CD4-positive, alpha-beta T cell treated with Interleukin-6 for 4 hours (primary cell): ENCODE results near the gene FXYD6.
"Not testable (repeated sequence)": the region's sequence is repeated elsewhere in the genome, so short reads cannot be mapped to it uniquely, and the experiment has no call there.

Experiments used
- DNase-seq: peaks from one replicate; pipeline ENCODE4 v3.0.0-alpha.2; 2020; ENCODE audit warnings: mixed read lengths

Gene FXYD6

GRCh38 chr11:117868088-117868487 is 8.4 kb downstream of the FXYD6 start:
- DNase-seq: no peak

- DNase-seq: no peak
Observed at GRCh38 chr11:117866526-117866925, 9.9 kb downstream of the FXYD6 start.

GRCh38 chr11:117865546-117865945 is 10.9 kb downstream of the FXYD6 start:
- DNase-seq: not testable (repeated sequence)

- no peak for DNase-seq
Observed at GRCh38 chr11:117863383-117863782, 13.1 kb downstream of the FXYD6 start.

DNA sequence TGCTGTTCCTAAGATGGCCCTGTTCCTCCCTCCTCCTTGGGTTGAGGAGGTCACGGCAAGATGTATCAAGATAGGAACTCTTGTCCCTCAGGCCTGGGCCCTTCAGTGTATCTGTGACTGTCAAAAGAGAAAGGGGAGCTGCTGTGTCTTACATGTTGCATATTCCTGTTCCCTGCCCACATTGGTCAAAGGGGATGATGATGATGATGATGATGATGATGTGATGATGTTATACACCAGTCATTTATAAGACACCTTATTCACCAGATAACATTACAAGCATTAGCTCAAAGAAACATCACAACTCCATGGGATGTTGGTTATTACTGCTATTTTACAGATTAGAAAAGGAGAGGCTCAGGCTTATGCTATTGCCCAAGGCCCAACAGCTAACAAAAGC is 13.7 kb downstream of the FXYD6 start:
- no peak for DNase-seq

DNA sequence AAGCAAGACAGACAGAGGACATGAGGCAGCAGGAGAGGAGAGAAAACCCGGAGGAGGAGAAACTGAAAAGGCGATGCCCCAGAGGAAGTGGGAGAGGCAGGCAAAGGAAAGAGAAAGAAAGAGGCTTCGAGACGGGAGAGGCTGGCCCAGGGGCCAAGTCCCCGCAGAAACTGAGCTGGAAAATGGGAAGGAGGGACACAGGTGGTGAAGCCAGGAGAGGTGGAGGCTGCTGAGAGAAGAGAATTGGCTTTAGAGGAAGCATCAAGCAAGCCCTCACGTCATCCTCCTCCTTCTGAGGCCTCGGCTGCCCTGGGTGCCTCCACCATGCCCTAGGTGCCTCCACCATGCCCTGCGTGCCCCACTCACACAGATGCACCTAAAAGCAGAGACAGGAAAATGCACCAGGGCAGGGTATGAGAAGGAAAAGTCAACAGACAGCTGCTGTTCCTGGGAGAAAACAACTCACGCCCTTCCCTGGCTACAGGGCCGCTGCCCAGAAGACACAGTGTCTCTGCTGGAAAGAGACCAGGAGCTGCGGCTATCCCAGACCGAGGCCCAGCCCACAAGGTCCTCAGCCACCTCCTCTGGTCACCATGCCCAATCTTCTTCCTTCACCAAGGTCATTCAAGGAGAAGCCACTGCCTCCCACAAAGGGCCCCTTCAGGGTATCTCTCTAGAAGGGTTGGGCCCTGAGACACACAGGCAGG is 14.3 kb downstream of the FXYD6 start:
- DNase-seq: no peak

GRCh38 chr11:117861151-117862018 is 15.1 kb downstream of the FXYD6 start:
- no peak for DNase-seq

DNA sequence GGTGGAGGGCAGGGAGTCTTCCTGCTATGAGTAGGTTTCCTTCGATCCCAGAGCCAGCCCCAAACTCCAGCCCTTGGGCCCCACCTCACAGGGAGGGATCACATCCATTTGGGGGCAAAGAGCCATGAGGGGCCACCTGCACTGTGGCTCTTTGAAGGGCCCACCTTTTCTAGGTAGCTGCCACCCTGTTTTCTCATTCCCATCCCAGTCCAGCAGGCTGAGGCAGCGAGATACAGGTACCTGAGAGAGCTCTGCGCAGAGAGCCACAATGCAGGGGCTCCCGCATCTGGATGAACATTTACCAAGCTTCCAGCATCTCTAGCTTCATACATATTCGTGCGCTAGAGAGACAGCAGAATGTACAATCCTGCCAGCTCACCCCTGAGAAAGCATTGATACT is 16.3 kb downstream of the FXYD6 start:
- DNase-seq: no peak

DNA sequence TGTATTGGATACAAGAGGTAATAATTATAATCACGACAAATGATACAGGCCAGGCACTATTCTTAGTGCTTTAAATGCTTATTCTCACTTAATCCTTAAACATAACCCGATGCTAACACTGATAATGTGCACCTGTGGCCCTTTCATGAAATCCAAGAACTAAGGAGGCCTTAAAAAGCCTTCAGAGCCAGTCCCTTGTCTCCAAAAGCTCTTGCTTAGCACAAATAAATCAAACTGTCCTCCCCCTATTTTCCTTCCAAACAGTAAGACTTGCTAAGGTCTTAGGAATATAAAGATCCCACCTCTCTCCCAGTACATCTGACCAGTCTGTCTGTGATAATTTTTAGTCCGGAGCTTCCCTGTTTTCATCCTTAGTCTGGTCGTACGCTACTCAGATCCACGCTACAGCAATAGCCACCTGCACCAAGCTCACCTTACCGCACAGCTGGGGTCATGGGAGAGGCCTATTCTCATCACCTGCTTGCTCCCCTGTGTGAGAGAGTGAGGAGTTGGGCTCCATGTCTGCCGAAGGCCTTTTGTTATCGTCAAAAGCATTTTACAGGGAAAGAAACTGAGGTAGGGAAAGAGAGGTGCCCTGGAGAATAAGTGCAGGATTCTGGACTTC is 16.9 kb downstream of the FXYD6 start:
- no peak for DNase-seq

DNA sequence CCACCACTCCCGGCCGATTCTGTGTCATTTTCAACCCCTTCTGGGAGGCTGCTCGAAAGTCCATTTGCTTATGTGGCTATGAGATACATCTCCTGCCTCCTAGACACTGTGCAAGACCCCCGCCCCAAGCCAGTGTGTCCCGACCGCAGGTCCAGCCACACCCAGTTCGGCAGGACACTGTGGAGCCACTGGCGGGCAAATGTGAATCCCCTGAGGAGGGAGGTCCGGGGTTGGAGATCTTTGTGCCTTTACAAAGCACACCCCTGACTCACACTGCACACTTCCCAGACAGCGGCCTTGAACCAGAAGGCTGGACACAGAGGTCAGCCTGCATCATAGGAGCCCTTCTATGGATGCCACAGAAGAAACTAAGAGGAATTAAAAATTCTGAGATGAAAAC is 17.4 kb downstream of the FXYD6 start:
- DNase-seq: no peak

- DNase-seq: no peak
Observed at GRCh38 chr11:117857734-117858414, 18.6 kb downstream of the FXYD6 start.

DNA sequence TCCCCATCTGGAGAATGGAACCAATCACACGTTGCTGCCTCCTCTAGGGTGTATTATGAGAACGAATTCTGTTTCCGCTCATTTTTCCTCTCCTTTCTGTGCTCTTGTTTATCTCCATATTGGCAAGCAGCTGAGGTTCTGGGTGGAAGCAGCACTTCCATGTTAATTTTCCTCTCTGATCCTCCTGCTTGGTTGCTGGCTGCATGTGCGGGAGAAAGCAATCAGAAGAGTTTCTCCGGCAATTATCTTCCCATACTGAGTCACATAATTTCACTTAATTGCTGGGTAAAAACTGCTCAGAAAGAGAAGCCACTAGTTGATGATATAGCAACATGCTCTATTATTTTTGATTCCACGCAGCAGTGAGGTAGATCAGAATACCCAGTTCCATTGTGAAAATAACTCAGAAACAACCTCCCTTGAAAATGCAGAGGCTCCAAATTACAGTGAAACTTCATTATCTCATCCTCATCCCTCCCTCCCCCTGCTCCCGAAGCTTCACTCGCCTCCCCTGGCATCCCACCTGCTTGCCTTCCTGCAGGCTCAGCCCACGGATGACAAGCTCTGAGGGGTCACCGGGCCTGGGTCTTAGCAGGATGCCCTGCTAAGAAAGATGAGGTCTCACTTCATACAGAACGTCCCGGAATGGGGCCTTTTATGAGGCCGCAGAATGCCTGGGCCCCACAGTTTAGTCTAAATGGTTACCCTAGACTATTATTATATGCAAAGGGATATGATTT is 20.4 kb downstream of the FXYD6 start:
- no peak for DNase-seq

- DNase-seq: no peak
Observed at GRCh38 chr11:117855186-117855845, 21.1 kb downstream of the FXYD6 start.

DNA sequence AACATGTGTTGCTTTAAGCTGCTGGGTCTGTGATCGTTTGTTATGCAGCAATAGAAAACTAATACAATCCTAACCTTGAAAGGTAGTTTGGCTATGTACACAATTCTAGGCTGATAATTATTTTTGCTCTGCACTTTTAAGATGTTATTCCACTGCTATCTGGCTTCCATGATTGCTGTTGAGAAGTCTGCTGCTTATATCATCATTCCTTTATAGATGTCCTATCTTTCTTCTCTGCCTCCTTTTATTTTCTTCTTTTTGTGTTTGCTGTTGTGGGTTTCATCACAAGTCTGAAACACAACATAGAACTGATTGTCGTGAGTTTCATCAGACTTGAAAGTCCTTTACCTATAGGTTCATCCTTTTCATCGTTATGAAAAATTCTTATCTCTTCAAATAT is 24.1 kb downstream of the FXYD6 start:
- DNase-seq: no peak

DNA sequence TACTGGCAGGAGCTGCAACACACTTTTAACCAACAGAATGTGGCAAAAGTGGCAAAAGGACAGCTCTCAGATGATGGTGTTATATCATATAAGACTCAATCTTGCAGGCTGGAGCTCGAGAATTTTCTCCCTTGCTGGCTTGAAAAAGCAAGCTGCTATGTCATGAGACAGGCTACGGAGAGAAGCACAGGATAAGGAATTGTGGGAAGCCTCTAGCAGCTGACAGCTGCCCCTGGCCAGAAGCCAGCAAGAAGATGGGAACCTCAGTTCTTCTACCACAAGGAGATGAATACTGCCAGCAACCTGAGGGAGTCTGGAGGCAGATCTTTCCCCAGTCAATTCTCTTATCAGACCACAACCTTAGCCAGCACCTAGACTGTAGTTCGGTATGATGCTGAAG is 24.6 kb downstream of the FXYD6 start:
- DNase-seq: no peak

DNA sequence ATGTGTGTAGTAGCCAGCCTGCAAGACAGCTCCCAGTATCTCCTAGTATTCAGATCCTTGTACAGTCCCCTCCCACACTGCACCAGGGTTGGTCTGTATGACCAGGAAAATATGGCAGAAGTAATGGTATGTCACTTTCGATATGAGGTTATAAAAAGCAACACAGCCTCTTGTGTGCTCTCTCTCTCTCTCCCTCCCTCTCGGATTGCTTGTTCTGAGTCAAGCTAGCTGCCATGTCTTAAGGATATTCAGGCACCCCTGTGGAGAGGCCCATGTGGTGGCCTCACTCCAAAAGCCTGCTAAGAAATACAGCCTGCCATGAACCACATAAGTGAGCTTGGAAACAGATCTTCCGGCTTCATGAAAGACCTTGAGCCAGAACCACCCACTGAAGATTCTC is 25.4 kb downstream of the FXYD6 start:
- DNase-seq: no peak

GRCh38 chr11:117849781-117850414 is 26.6 kb downstream of the FXYD6 start:
- no peak for DNase-seq

DNA sequence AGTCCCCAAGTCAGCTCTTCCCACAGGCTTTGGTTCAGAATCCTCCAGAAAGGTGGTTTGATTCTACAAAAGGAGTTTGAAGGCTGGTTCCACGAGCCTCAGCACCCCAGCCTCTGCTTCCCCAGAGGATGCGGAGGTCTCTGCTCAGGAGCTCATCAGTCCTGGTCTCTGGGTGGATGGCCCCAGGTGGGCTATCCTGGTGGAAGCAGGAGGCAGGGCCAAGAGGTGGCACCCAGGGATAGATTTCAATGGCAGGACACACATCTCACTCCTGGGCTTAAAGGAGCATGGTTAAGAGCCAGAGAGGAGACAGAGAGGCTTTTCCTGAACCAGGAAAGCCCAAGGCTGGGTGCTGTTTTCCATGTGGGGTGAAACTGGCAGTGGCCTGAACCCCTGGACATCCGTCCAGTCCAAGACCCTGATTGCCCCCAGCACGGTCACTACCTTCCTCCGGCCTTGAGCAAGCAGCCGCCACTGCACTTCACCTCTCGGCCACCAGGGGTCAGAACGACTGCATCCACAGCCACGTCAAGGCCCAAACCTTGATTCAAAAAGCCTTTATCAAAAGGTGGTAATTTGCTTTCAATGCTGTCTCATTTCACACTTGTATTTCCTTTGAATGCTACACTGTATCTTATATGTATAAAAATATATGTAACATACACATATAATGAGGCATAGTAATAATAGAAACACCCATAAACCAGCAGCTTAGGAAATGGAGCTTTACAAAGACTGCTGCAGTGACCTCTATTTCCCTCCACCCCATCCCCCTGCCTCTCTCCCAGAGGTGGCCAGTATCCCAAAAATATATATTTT is 32.6 kb downstream of the FXYD6 start:
- peak; percentile 88 for DNase-seq

DNA sequence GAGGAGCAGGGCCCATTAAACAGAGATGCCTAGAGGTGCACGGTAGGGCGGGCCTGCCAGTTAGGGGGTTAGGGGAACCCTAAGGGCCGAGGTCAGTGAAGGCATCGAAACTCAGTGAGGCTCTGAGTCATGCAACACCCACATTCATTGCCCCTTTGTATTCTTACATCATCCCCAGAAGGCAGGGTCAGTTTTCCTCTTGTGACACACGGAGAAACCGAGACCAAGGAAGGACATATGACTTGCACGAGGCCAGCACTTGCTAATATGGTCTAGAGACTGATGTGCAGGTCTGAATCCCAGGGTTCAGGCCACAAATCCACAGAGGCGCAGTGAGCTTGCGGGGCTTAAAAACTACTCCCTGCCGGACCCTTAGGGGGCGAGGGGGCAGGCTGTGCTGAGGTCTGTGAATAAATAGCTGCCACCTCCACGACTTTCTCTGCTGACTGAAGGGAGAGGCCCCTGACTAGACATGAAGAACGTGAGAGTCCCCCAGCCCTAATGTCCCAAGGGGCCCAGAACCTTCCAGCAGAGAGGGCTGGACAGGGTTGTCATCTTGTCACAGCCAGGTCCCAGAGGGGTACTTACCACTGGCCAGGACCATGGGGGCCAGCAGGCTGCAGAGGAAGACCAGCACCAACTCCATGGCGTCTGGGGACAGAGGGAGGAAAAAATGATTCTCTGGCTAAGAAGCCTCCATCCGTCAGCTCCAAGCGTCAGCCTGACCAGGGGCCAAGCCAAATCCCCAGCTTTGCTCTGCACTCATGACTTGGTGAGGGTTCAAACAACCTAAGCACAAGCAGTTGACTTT is 34.1 kb downstream of the FXYD6 start:
- DNase-seq: no peak
